VCaP (cell line): ENCODE data around the gene NEO1.
A peak's percentile ranks its signal among the peaks of the same experiment; 100 is the strongest.

Experiments
- H3K27ac ChIP-seq: fragments of 450-650 bp; 2 replicates; pipeline ENCODE4 v1.5.1; 2017
- CTCF ChIP-seq: fragments of 450-650 bp; conservative IDR thresholded peaks from 2 replicates; pipeline ENCODE4 v1.5.1; 2017; ENCODE audit warnings: mild to moderate bottlenecking, moderate library complexity

The NEO1 gene

DNA sequence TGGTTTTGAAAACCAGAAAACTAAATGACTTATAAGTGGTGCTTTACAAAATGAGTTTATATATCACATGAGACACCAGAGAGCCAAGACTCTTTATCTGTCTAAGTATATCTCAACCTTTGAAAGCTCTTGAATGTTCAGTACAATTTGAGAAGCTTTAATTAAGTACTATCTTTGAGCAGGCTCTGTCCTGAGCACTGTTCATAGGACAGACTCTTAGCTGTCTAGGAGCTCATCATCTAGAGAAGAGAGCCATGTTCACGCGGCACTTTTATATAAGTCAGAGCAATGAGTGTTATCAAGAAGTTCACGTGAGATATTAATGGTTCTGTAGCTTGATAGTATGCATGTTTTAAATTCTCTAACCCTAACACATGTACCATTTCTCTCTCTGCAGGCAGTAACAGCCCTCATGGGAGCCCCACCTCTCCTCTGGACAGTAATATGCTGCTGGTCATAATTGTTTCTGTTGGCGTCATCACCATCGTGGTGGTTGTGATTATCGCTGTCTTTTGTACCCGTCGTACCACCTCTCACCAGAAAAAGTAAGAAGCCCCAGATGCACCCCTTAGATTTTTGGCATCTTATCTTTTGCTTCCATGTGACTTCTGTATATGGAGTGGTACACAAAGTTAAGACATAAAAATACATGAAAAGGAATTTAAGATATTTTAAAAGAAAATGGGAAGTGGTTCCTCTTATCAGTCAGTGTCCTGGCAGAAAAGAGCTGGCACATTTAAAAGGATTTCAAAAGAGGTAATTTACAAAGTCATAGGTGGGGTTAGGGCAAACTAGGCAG is 230.5 kb downstream of the NEO1 start:
- TF ChIP-seq CTCF = no peak
- no peak overlapping the region for H3K27ac ChIP-seq

DNA sequence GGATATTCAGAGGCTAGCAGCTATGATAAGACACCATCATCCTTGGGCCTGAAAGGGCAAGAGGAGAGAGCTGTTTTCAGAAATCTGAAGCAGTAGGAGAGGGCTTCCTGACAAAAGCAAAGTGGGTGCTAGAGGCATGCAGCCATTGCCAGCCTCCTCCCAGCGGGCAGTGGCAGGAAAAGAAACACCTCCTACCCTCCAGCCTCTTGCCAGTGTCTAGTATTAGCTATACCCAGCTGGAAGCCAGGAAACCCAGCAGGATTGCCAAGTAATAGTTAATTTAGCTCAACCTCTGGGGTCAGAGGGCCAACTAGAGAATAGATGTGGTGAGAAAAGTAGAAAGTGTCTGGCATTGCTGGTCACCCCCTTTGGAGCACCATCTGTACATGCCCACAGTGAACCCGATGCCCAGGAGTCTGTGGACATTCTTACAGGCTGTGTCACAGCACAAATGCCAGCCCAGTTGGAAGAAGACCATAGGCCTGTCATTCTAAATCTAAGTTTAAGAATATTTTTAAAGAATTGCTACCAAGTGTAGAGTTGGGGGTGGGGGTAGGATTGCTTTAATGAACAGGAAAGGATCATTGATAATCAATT is 231.2 kb downstream of the NEO1 start:
- H3K27ac ChIP-seq = no peak overlapping the region
- TF ChIP-seq CTCF = no peak

DNA sequence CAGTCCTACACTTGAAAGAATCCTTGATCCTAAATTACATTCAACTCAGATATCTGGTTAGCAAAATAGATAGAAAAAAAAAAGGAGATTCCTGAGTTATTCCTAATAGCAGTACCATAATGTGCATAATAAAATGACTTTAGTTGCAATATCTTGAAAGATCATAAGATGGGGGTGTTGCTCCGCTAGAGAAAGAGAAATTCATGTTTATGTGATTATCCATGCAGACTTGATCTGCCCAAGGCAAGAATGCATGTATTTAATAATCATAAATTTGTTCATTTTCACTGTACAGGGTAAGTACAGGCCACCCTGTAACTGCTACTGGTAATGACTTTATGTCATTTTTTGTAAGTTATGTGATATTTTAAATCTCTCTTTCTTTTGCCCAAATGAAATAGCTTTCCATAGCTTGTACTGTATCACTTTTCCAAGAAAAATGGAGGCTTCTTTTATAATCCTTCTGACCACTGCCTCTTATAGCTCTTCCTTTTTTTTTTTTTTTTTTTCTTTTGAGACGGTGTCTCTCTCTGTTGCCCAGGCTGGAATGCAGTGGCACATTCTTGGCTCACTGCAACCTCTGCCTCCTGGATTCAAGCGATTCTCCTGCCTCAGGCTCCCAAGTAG is 231.9 kb downstream of the NEO1 start:
- H3K27ac ChIP-seq = no peak overlapping the region
- peak; percentile 73 for TF ChIP-seq CTCF

GRCh38 chr15:73286311-73286710 is 234.0 kb downstream of the NEO1 start:
- no peak for TF ChIP-seq CTCF
- H3K27ac ChIP-seq = no peak overlapping the region

- no peak overlapping the region for H3K27ac ChIP-seq
- no peak for TF ChIP-seq CTCF
Measured at GRCh38 chr15:73287019-73287418, 234.8 kb downstream of the NEO1 start.

GRCh38 chr15:73291441-73291840 is 239.2 kb downstream of the NEO1 start:
- TF ChIP-seq CTCF = no peak
- H3K27ac ChIP-seq = no peak overlapping the region

DNA sequence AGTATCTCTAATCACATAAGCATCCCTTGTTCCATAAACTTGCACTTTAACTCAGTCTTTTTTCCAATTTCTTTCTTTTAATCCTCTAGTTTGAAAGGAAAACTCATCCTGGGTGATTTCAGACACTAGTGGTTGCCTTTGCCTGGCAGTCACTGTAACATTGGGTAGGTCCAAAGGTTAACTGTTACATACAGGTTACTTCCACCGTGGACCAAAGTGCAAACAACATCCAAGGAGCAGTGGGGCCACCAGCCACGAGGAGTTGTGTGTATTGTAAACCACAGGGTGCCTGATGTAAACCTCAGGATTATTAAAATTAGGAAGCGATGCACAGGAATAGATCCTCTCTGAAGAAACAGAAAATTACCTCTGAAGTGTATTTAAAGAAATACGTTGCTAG is 241.5 kb downstream of the NEO1 start:
- H3K27ac ChIP-seq = no peak overlapping the region
- TF ChIP-seq CTCF = no peak
